HepG2 (cell line): ENCODE data around the gene SYNDIG1. TPM values are rescaled to one million over a fixed set of nuclear protein-coding genes. Genes with fewer than 3 reads are reported as not detected.

Source experiments
- ATAC-seq: fragments of 200-7000 bp; cut with Tn5 transposase; 3 replicates; pipeline ENCODE4 v1.9.1; 2020; ENCODE audit warnings: mild to moderate bottlenecking, moderate library complexity
- BruUV-seq: library from RNA; stranded (reverse); fragments of 400-500 nt; replicated peaks from 2 replicates; lab custom pipeline; 2021; lab: Mats Ljungman, UMichigan
- CTCF ChIA-PET: fragments of 300-600 bp; formaldehyde crosslinking; extraction: SDS; loops from one replicate; lab custom pipeline; 2021; ENCODE audit warnings: low total read pairs, inconsistent platforms, low intra/inter-chr PET ratio; lab: Yijun Ruan, JAX
- POLR2A ChIA-PET: fragments of 350-600 bp; sonication (Branson Sonifier 250); formaldehyde crosslinking; loops from one replicate; lab custom pipeline; 2020; ENCODE audit warnings: antibody characterized with exemption, inconsistent platforms; lab: Yijun Ruan, JAX
- DNase-seq: peaks from one replicate; pipeline ENCODE4 v3.0.0-alpha.2; 2015; ENCODE audit warnings: low spot score
- FAIRE-seq: peaks from 3 replicates; lab custom pipeline; 2011; peaks lifted over from hg19 to GRCh38; lab: Jason Lieb, UNC
- H2AFZ ChIP-seq: one replicate; pipeline ENCODE4 v1.6.1; 2011; ENCODE audit warnings: low read length, inconsistent platforms
- H3K27ac ChIP-seq: fragments of 300-600 bp; 3 replicates; pipeline ENCODE4 v1.8.0; 2011; ENCODE audit warnings: mixed run types, mild to moderate bottlenecking, mixed read lengths, low read length, inconsistent platforms; ENCODE audit not compliant: insufficient read depth; ENCODE audit errors: extremely low read length
- H3K27me3 ChIP-seq, 2 experiments: fragments of 200-600 bp in 1 of 2; 2 replicates in 1 of 2; 3 replicates in 1 of 2; pipeline versions ENCODE4 v1.6.0 to v1.8.0; 2011; ENCODE audit warnings: low read length in 2 of 2, mild to moderate bottlenecking in 2 of 2, moderate library complexity in 2 of 2, inconsistent platforms in 1 of 2; ENCODE audit not compliant: insufficient read depth in 2 of 2, control insufficient read depth in 1 of 2
- H3K36me3 ChIP-seq, 2 experiments: fragments of 200-600 bp in 1 of 2; replicated peaks in 1 of 2; 2 replicates in 1 of 2; 3 replicates in 1 of 2; pipeline versions ENCODE4 v1.5.1 to v1.8.0; 2011; ENCODE audit warnings: low read length in 2 of 2, inconsistent platforms in 1 of 2; ENCODE audit not compliant: insufficient read depth in 2 of 2, control insufficient read depth in 1 of 2
- H3K4me1 ChIP-seq: 2 replicates; pipeline ENCODE4 v1.5.1; 2012; ENCODE audit warnings: low read length, inconsistent platforms; ENCODE audit not compliant: insufficient read depth
- H3K4me2 ChIP-seq: 2 replicates; pipeline ENCODE4 v1.6.0; 2011; ENCODE audit warnings: low read depth, low read length, inconsistent platforms
- H3K4me3 ChIP-seq, 3 experiments: fragments of 200-600 bp in 1 of 3; sonication (generic), shearing (Covaris generic) in 1 of 3; replicated peaks in 1 of 3; 2 replicates each; pipeline ENCODE4 v1.5.1; 2011 to 2016; ENCODE audit warnings: low read length in 3 of 3, inconsistent platforms in 2 of 3, low read depth in 2 of 3, mild to moderate bottlenecking in 2 of 3, control low read depth in 1 of 3, mixed read lengths in 1 of 3; ENCODE audit not compliant: insufficient read depth in 1 of 3
- H3K79me2 ChIP-seq: one replicate; pipeline ENCODE4 v1.6.1; 2011; ENCODE audit warnings: low read length, inconsistent platforms; ENCODE audit not compliant: insufficient read depth
- H3K9ac ChIP-seq: 2 replicates; pipeline ENCODE4 v1.6.0; 2011; ENCODE audit warnings: mild to moderate bottlenecking, low read depth, low read length, inconsistent platforms; ENCODE audit not compliant: insufficient read depth
- H3K9me3 ChIP-seq: 2 replicates; pipeline ENCODE4 v1.5.1; 2012; ENCODE audit warnings: mild to moderate bottlenecking, low read length
- H4K20me1 ChIP-seq: 2 replicates; pipeline ENCODE4 v1.6.0; 2011; ENCODE audit warnings: inconsistent platforms, mild to moderate bottlenecking, low read length, moderate library complexity; ENCODE audit not compliant: insufficient read depth
- AFF4 ChIP-seq: sonication (generic); formaldehyde crosslinking; IDR thresholded peaks from 2 replicates; pipeline ENCODE4 v1.4.0; 2020; ENCODE audit warnings: missing genetic modification reagents
- ATF7 ChIP-seq, 2 experiments: fragments of 450-650 bp in 1 of 2; sonication (generic) in 1 of 2; formaldehyde crosslinking in 1 of 2; IDR thresholded peaks; 2 replicates each; pipeline versions ENCODE4 v1.4.0 to v1.6.1; 2016 to 2020; ENCODE audit warnings: antibody characterized with exemption in 1 of 2, mild to moderate bottlenecking in 1 of 2, missing genetic modification reagents in 1 of 2
- CEBPB ChIP-seq: IDR thresholded peaks from 2 replicates; pipeline ENCODE4 v1.6.1; 2011; ENCODE audit warnings: low read depth, low read length, improper control_type of control experiment, borderline replicate concordance
- CHCHD3 ChIP-seq: sonication (generic); formaldehyde crosslinking; IDR thresholded peaks from 2 replicates; pipeline ENCODE4 v1.8.0; 2022; ENCODE audit warnings: mild to moderate bottlenecking, missing genetic modification reagents, moderate library complexity
- FOXK1 ChIP-seq: sonication (generic); formaldehyde crosslinking; IDR thresholded peaks from 2 replicates; pipeline ENCODE4 v1.4.0; 2020; ENCODE audit warnings: low read depth, missing genetic modification reagents, borderline replicate concordance
- HMG20B ChIP-seq: conservative IDR thresholded peaks from 2 replicates; pipeline ENCODE4 v1.6.1; 2016; ENCODE audit warnings: missing genetic modification reagents, missing compliant biosample characterization
- HNF4A ChIP-seq: sonication (generic); formaldehyde crosslinking; IDR thresholded peaks from 2 replicates; pipeline ENCODE4 v1.4.0; 2020; ENCODE audit warnings: missing genetic modification reagents
- MEF2D ChIP-seq: sonication (generic); formaldehyde crosslinking; IDR thresholded peaks from 2 replicates; pipeline ENCODE4 v1.5.1; 2020; ENCODE audit warnings: mild to moderate bottlenecking, missing genetic modification reagents
- NFYB ChIP-seq: sonication (generic); formaldehyde crosslinking; IDR thresholded peaks from 2 replicates; pipeline ENCODE4 v1.4.0; 2020; ENCODE audit warnings: missing genetic modification reagents
- PHF5A ChIP-seq: IDR thresholded peaks from one replicate; pipeline ENCODE4 v1.6.1; 2018; ENCODE audit warnings: low read depth, missing genetic modification reagents; ENCODE audit not compliant: unreplicated experiment
- SRF ChIP-seq: IDR thresholded peaks from 2 replicates; pipeline ENCODE4 v1.6.1; 2011; ENCODE audit warnings: mild to moderate bottlenecking, low read depth, low read length, moderate library complexity
- ZKSCAN1 ChIP-seq: fragments of 150-350 bp; IDR thresholded peaks from 2 replicates; pipeline ENCODE4 v1.6.1; 2014; ENCODE audit warnings: low read length
- ZNF350 ChIP-seq: sonication (generic); formaldehyde crosslinking; IDR thresholded peaks from 2 replicates; pipeline ENCODE4 v1.4.0; 2020; ENCODE audit warnings: mild to moderate bottlenecking, low read depth, missing genetic modification reagents, borderline replicate concordance
- ZNF678 ChIP-seq: sonication (generic); formaldehyde crosslinking; IDR thresholded peaks from 2 replicates; pipeline ENCODE4 v1.4.0; 2020; ENCODE audit warnings: mild to moderate bottlenecking, missing genetic modification reagents
- ZNF710 ChIP-seq: sonication (generic); formaldehyde crosslinking; IDR thresholded peaks from 2 replicates; pipeline ENCODE4 v1.5.0; 2020; ENCODE audit warnings: mild to moderate bottlenecking, missing genetic modification reagents, borderline replicate concordance
- ZNF746 ChIP-seq: sonication (generic); formaldehyde crosslinking; IDR thresholded peaks from 2 replicates; pipeline ENCODE4 v1.8.0; 2022; ENCODE audit warnings: mild to moderate bottlenecking, missing genetic modification reagents
- ZNF75D ChIP-seq: sonication (generic); formaldehyde crosslinking; IDR thresholded peaks from 2 replicates; pipeline ENCODE4 v1.8.1; 2023; ENCODE audit warnings: missing genetic modification reagents, mild to moderate bottlenecking, borderline replicate concordance
- ZNF850 ChIP-seq: sonication (generic); formaldehyde crosslinking; conservative IDR thresholded peaks from 2 replicates; pipeline ENCODE4 v1.9.0; 2021; ENCODE audit warnings: mild to moderate bottlenecking, missing genetic modification reagents
- ZSCAN12 ChIP-seq: sonication (generic); formaldehyde crosslinking; IDR thresholded peaks from 2 replicates; pipeline ENCODE4 v1.9.0; 2021; ENCODE audit warnings: mild to moderate bottlenecking, missing genetic modification reagents
- ZSCAN30 ChIP-seq: sonication (generic); formaldehyde crosslinking; IDR thresholded peaks from 2 replicates; pipeline ENCODE4 v1.5.0; 2020; ENCODE audit warnings: mild to moderate bottlenecking, missing genetic modification reagents
- WGBS: methylation state at CpG from one replicate; pipeline ENCODE4 v1.1.6; 2017; ENCODE audit warnings: low lambda C conversion rate; 5-methylcytosine and 5-hydroxymethylcytosine counted together
- in situ Hi-C: cut with HindIII; loops from 2 replicates; pipeline ENCODE4 v1.10.0; 2017; ENCODE audit warnings: low pct_unique_long_range_greater_than_20kb; ENCODE audit not compliant: extremely low pct_ligation_motif_present
- intact Hi-C: fragments of 100-400 bp; cut with micrococcal nuclease; formaldehyde crosslinking; loops from one replicate; pipeline ENCODE4 v1.10.0; 2022; ENCODE audit not compliant: unreplicated experiment
- polyA plus RNA-seq, 8 experiments: library from polyadenylated mRNA; depleted of rRNA in 3 of 8; stranded (reverse) in 7 of 8; unstranded in 1 of 8; fragments of >200 nt; fragmentation: Illumina TruSeq in 4 of 8; extraction: Trizol in 4 of 8; gene quantifications; 2 replicates each; pipeline versions ENCODE4 v1.2.1 to v1.2.3, GENCODE V29; 2011 to 2016; ENCODE audit warnings: low read depth in 4 of 8, missing spikeins in 1 of 8, mixed read lengths in 1 of 8; ENCODE audit not compliant: insufficient read depth in 1 of 8
- total RNA-seq, 5 experiments: library from RNA; depleted of rRNA; stranded (reverse); fragments of >200 nt; fragmentation: Illumina TruSeq; extraction: Trizol; gene quantifications; 2 replicates each; pipeline ENCODE4 v1.2.3, GENCODE V29; 2016; ENCODE audit warnings: low read depth in 1 of 5

The SYNDIG1 gene
- total and polyA plus RNA-seq, 2 of the 13 experiments (the other 11 are each of a cell fraction or from before 2014, with no cell fraction given) = not detected

- Histone ChIP-seq H4K20me1 (no peaks in the 10 kb centered on the region), H3K27me3 (peaks cover 0 to 3% of the 10 kb centered on the region in 2 experiments; a peak in 1 of 5 replicates), H3K27ac (no peak overlapping the region), H3K4me3 (no peak overlapping the region), H2AFZ (no peak overlapping the region), H3K9me3 (no peaks in the 10 kb centered on the region)
- no TSS peak for BruUV-seq
- POLR2A ChIA-PET = no interaction called here
- 14% methylated on average over 2 of the region's 2 CpGs for WGBS
- intact Hi-C loops = no loop called here
- DNase-seq = no peak
- CTCF ChIA-PET = no interaction called here
- no peak for ATAC-seq
- no peak for TF ChIP-seq ZSCAN30 (CRISPR knock-in tag)
- no peak for TF ChIP-seq CHCHD3 (CRISPR knock-in tag)
- TF ChIP-seq FOXK1 (CRISPR knock-in tag) = no peak
- no peak for TF ChIP-seq AFF4 (CRISPR knock-in tag)
- no peak for TF ChIP-seq NFYB (CRISPR knock-in tag)
- no peak for TF ChIP-seq PHF5A (CRISPR knock-in tag)
- TF ChIP-seq SRF = no peak
- no peak for TF ChIP-seq ZNF350 (CRISPR knock-in tag)
- no peak for TF ChIP-seq ZSCAN12 (CRISPR knock-in tag)
- no peak for TF ChIP-seq ZNF850 (CRISPR knock-in tag)
- TF ChIP-seq HNF4A (CRISPR knock-in tag) = no peak
- no peak for TF ChIP-seq ZNF75D (CRISPR knock-in tag)
- TF ChIP-seq MEF2D (CRISPR knock-in tag) = no peak
- no peak for TF ChIP-seq CEBPB
- TF ChIP-seq ATF7 (IDR thresholded peaks at IDR 0.05) = no peak
- TF ChIP-seq ATF7 (CRISPR knock-in tag; IDR thresholded peaks at IDR 0.05) = no peak
- TF ChIP-seq ZKSCAN1 = no peak
- TF ChIP-seq ZNF746 (CRISPR knock-in tag) = no peak
- no peak for TF ChIP-seq ZNF678 (CRISPR knock-in tag)
- no peak for TF ChIP-seq HMG20B (CRISPR knock-in tag)
- no peak for TF ChIP-seq ZNF710 (CRISPR knock-in tag)
- TF ChIP-seq, all 625 proteins: peak for 0
- Histone ChIP-seq H3K36me3 (no peaks in the 10 kb centered on the region), H3K9ac (no peak overlapping the region), H3K79me2 (no peaks in the 10 kb centered on the region), H3K4me1 (no peaks in the 10 kb centered on the region), H3K4me2 (no peak overlapping the region)
- in situ Hi-C loops = no loop called here
- FAIRE-seq = no peak
Measured at GRCh38 chr20:24640276-24640675, 170.8 kb downstream of the SYNDIG1 start.
